Fibroblast of lung (primary cell): ENCODE measurements around the gene KRT37. TPM values are rescaled to one million over a fixed set of nuclear protein-coding genes. Genes with fewer than 3 reads are reported as not detected.

Experiments used
- DNase-seq, 2 donors: peaks; one replicate each; pipeline versions ENCODE4 v3.0.0 to v3.0.0-alpha.2; 2010; ENCODE audit warnings: low read depth in 2 of 2
- H2AFZ ChIP-seq: 2 replicates; pipeline ENCODE4 v1.5.1; 2012; ENCODE audit warnings: low read length, control low read depth, inconsistent platforms
- H3K27ac ChIP-seq: 2 replicates; pipeline ENCODE4 v1.5.1; 2011; ENCODE audit warnings: low read length, control low read depth; ENCODE audit not compliant: insufficient read depth
- H3K27me3 ChIP-seq: 2 replicates; pipeline ENCODE4 v1.5.1; 2011; ENCODE audit warnings: mild to moderate bottlenecking, low read length; ENCODE audit not compliant: control insufficient read depth, insufficient read depth
- H3K36me3 ChIP-seq: 2 replicates; pipeline ENCODE4 v1.5.1; 2011; ENCODE audit warnings: low read length; ENCODE audit not compliant: control insufficient read depth, insufficient read depth
- H3K4me1 ChIP-seq: 2 replicates; pipeline ENCODE4 v1.5.1; 2011; ENCODE audit warnings: low read length; ENCODE audit not compliant: control insufficient read depth, insufficient read depth; ENCODE audit errors: extremely low read depth
- H3K4me2 ChIP-seq: 2 replicates; pipeline ENCODE4 v1.5.1; 2011; ENCODE audit warnings: low read length, control low read depth; ENCODE audit not compliant: insufficient read depth; ENCODE audit errors: extremely low read depth
- H3K4me3 ChIP-seq, 4 experiments: fragments of 200-600 bp in 1 of 4; sonication (generic) in 1 of 4; replicated peaks in 1 of 4; 2 replicates each; pipeline ENCODE4 v1.5.1; 2011 to 2016; ENCODE audit warnings: low read length in 4 of 4, low read depth in 3 of 4, mild to moderate bottlenecking in 3 of 4, control low read depth in 2 of 4, inconsistent platforms in 1 of 4, mixed read lengths in 1 of 4; ENCODE audit not compliant: insufficient read depth in 1 of 4; ENCODE audit errors: control extremely low read depth in 1 of 4
- H3K79me2 ChIP-seq: 2 replicates; pipeline ENCODE4 v1.5.1; 2012; ENCODE audit warnings: mild to moderate bottlenecking, low read length, inconsistent platforms; ENCODE audit not compliant: control insufficient read depth, insufficient read depth
- H3K9ac ChIP-seq: 2 replicates; pipeline ENCODE4 v1.5.1; 2011; ENCODE audit warnings: mild to moderate bottlenecking, low read length, control low read depth; ENCODE audit not compliant: insufficient read depth
- H3K9me3 ChIP-seq: 2 replicates; pipeline ENCODE4 v1.5.1; 2012; ENCODE audit warnings: low read depth, low read length; ENCODE audit not compliant: control insufficient read depth, insufficient read depth
- H4K20me1 ChIP-seq: 2 replicates; pipeline ENCODE4 v1.5.1; 2011; ENCODE audit warnings: low read length; ENCODE audit not compliant: control insufficient read depth, insufficient read depth; ENCODE audit errors: extremely low read depth
- EZH2 ChIP-seq: IDR thresholded peaks from 2 replicates; pipeline ENCODE4 v1.5.1; 2012; ENCODE audit warnings: low read length, control low read depth, mild to moderate bottlenecking; ENCODE audit errors: missing control alignments
- polyA plus RNA-seq, 2 donors: library from polyadenylated mRNA; depleted of rRNA in 1 of 2; stranded (reverse) in 1 of 2; unstranded in 1 of 2; fragments of >200 nt; gene quantifications; 2 replicates each; pipeline ENCODE4 v1.2.1, GENCODE V29; 2011 to 2012; ENCODE audit warnings: missing spikeins in 1 of 2
- total RNA-seq: library from RNA; depleted of rRNA; stranded (reverse); fragments of >200 nt; gene quantifications from 2 replicates; pipeline ENCODE4 v1.2.1, GENCODE V29; 2014
- TF ChIP-seq, protein P1 (sequence below), 2 donors: IDR thresholded peaks in 1 of 2; conservative IDR thresholded peaks in 1 of 2; 1 replicate in 1 of 2; 2 replicates in 1 of 2; pipeline ENCODE4 v1.5.1; 2011 to 2012; ENCODE audit warnings: low read length in 2 of 2, control low read depth in 1 of 2, inconsistent platforms in 1 of 2, low read depth in 1 of 2, mild to moderate bottlenecking in 1 of 2

Gene KRT37
- total and polyA plus RNA-seq, 2 donors (not counting 1 experiment from before 2014, with no cell fraction given) = not detected

DNA sequence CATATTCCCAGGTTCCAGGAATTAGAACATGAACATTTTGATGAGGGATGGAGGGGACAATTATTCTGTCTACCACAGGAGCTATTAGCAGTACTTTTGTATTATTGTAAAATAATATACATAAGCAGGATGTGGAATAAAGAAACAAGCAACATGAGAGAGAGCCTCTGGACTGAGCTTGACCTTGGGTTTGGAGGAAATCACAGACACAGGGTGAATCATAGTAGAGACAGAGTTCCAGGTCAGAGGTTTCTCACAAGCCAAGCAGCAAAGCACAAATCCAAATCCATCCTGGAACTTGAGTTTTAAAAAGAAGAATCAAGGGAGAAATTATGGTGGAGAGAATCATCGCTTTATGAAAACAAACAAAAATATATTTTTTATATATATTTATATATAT is 32.1 kb downstream of the KRT37 start:
- Histone ChIP-seq H3K36me3 (no peaks in the 10 kb centered on the region), H3K79me2 (no peaks in the 10 kb centered on the region), H3K27me3 (peaks cover 2% of the 10 kb centered on the region), H2AFZ (no peak overlapping the region), H4K20me1 (no peaks in the 10 kb centered on the region), H3K4me3 (no peak overlapping the region), H3K9me3 (no peaks in the 10 kb centered on the region), H3K27ac (no peak overlapping the region), H3K4me2 (no peak overlapping the region), H3K4me1 (no peaks in the 10 kb centered on the region), H3K9ac (no peak overlapping the region)
- no peak for TF ChIP-seq EZH2
- TF ChIP-seq, protein P1, sequence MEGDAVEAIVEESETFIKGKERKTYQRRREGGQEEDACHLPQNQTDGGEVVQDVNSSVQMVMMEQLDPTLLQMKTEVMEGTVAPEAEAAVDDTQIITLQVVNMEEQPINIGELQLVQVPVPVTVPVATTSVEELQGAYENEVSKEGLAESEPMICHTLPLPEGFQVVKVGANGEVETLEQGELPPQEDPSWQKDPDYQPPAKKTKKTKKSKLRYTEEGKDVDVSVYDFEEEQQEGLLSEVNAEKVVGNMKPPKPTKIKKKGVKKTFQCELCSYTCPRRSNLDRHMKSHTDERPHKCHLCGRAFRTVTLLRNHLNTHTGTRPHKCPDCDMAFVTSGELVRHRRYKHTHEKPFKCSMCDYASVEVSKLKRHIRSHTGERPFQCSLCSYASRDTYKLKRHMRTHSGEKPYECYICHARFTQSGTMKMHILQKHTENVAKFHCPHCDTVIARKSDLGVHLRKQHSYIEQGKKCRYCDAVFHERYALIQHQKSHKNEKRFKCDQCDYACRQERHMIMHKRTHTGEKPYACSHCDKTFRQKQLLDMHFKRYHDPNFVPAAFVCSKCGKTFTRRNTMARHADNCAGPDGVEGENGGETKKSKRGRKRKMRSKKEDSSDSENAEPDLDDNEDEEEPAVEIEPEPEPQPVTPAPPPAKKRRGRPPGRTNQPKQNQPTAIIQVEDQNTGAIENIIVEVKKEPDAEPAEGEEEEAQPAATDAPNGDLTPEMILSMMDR (conservative IDR thresholded peaks at IDR 0.05 in 1 of 2, IDR thresholded peaks at IDR 0.05 in 1 of 2; ENCODE audit: low read depth in 1 of 2, low read length in 2 of 2) = no peak
- peak; percentile 31 to 55 for DNase-seq

- TF ChIP-seq, protein P1 (conservative IDR thresholded peaks at IDR 0.05 in 1 of 2, IDR thresholded peaks at IDR 0.05 in 1 of 2; ENCODE audit: low read depth in 1 of 2, low read length in 2 of 2) = no peak
- no peak for TF ChIP-seq EZH2
- no peak overlapping the region for H3K4me2 ChIP-seq
- no peak overlapping the region for H2AFZ ChIP-seq
Measured at GRCh38 chr17:41391535-41391934, 32.9 kb downstream of the KRT37 start.

DNA sequence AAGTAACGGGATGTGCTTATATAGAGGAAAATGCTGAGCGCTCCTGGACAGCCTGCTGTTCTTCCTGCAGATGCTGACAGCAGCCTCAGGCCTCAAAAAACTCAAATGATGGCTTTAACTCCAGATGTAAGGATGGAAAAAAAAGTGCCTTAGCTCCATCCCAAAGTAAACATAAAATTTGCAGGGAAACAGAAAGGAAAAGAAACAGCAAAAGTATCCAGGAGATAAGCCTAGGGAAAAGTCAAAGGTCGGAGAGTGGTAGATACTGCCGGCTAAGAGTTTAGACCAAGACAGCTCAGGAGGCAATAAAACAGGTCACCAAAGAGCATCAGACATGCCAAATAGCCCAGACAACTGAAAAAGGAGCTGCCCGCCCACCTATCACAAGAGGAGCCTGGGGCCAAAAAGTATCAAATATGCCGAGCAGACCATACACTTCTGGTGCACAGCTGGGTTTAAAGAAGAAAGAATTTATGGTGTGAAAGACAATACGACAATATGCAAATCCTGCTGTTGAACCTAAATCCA is 33.9 kb downstream of the KRT37 start:
- DNase-seq = no peak
- no peak for TF ChIP-seq EZH2
- TF ChIP-seq, protein P1 (conservative IDR thresholded peaks at IDR 0.05 in 1 of 2, IDR thresholded peaks at IDR 0.05 in 1 of 2; ENCODE audit: low read depth in 1 of 2, low read length in 2 of 2) = no peak
- H2AFZ ChIP-seq = no peak overlapping the region

More at GRCh38 chr17:41391535-41391934, 32.9 kb downstream of the KRT37 start:
- Histone ChIP-seq H4K20me1 (no peaks in the 10 kb centered on the region), H3K36me3 (no peaks in the 10 kb centered on the region), H3K9me3 (no peaks in the 10 kb centered on the region), H3K27me3 (peaks cover 2% of the 10 kb centered on the region), H3K4me1 (no peaks in the 10 kb centered on the region), H3K79me2 (no peaks in the 10 kb centered on the region), H3K4me3 (no peak overlapping the region), H3K9ac (no peak overlapping the region), H3K27ac (no peak overlapping the region)
- no peak for DNase-seq

More for the DNA sequence above, 33.9 kb downstream of the KRT37 start:
- Histone ChIP-seq H4K20me1 (no peaks in the 10 kb centered on the region), H3K79me2 (no peaks in the 10 kb centered on the region), H3K27ac (no peak overlapping the region), H3K4me3 (no peak overlapping the region), H3K4me1 (no peaks in the 10 kb centered on the region), H3K36me3 (no peaks in the 10 kb centered on the region), H3K9me3 (no peaks in the 10 kb centered on the region), H3K9ac (no peak overlapping the region), H3K27me3 (peaks cover 2% of the 10 kb centered on the region), H3K4me2 (no peak overlapping the region)
